ENCODE data around the gene AWAT2. TPM values are rescaled to one million over a fixed set of nuclear protein-coding genes. Genes with fewer than 3 reads are reported as not detected.

Gene AWAT2
- total RNA-seq, 3 donors from 2014 or later = not detected

DNA sequence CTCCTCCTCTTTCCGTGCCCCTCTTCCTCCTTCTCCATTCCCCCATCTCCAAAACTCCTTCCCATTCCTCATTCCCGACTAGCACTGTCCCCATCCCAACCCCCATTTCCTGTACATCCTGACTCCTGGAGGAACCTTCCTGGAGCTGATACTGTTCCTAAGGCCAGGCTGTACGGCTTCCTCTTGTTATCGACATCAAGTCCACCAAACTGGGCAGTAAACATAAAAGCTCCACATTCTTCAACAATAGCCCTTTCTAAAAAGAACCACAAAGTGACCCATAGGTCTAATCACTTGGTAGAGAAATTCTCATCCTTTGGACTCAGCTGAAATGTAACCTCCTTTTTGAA, 22.9 kb downstream of the AWAT2 start:
- intact Hi-C loops (cut with DNase I; ENCODE audit: low total_unique reads) = loop anchor here (5.0 kb wide), 1 partner anchor 765 kb away; no protein-coding TSS in a partner anchor
- Histone ChIP-seq H3K36me3 (no peaks in the 10 kb centered on the region), H3K4me3 (no peak overlapping the region), H3K9me3 (no peaks in the 10 kb centered on the region), H3K4me1 (no peaks in the 10 kb centered on the region), H3K27me3 (peaks cover 0 to 68% of the 10 kb centered on the region in 2 donors), H3K27ac (no peak overlapping the region)
- DNase-seq (ENCODE audit: low spot score in 2 of 2) = no peak
- no peak for TF ChIP-seq POLR2A (IDR thresholded peaks at IDR 0.05)
- no peak for TF ChIP-seq POLR2AphosphoS5 (IDR thresholded peaks at IDR 0.05)
- TF ChIP-seq, protein P1, sequence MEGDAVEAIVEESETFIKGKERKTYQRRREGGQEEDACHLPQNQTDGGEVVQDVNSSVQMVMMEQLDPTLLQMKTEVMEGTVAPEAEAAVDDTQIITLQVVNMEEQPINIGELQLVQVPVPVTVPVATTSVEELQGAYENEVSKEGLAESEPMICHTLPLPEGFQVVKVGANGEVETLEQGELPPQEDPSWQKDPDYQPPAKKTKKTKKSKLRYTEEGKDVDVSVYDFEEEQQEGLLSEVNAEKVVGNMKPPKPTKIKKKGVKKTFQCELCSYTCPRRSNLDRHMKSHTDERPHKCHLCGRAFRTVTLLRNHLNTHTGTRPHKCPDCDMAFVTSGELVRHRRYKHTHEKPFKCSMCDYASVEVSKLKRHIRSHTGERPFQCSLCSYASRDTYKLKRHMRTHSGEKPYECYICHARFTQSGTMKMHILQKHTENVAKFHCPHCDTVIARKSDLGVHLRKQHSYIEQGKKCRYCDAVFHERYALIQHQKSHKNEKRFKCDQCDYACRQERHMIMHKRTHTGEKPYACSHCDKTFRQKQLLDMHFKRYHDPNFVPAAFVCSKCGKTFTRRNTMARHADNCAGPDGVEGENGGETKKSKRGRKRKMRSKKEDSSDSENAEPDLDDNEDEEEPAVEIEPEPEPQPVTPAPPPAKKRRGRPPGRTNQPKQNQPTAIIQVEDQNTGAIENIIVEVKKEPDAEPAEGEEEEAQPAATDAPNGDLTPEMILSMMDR (IDR thresholded peaks at IDR 0.05) = no peak

DNA sequence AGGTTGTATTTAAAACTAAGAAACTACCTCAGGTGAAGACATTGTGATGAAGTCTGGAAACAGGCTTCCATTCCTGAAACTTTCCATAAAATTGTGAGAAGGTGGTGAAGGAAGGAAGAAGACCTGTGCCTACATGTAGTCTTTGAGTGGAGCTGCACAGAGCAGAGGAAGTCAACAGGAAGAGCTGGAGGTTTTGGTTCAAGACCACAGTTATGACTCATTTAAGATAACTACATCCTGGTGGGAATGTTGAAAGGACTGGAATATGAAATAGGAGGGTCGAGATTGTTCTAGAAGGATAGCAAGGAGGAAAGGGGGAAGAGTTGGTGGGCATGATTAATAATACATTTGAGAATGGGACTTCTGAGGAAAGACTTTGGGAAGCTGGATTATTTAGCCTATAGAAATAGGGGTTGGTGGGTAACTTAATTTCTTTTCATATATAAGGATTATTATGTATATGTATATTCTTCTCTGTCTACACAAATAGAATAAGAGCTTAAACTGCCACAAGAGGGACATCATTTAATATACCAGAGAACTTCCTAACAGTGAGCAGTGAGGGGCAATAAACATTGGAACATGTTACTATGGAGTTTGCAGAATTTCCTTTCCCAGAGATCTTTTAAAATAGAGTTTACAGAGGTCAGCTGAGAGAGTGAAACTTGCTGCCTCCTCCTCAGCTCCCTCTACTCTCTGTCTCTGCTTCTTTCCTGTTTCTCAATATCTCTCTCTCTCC, 23.5 kb downstream of the AWAT2 start:
- Histone ChIP-seq H3K4me1 (no peaks in the 10 kb centered on the region), H3K27ac (no peak overlapping the region), H3K9me3 (no peaks in the 10 kb centered on the region), H3K36me3 (no peaks in the 10 kb centered on the region), H3K27me3 (peaks cover 0 to 62% of the 10 kb centered on the region in 2 donors), H3K4me3 (no peak overlapping the region)
- DNase-seq (ENCODE audit: low spot score in 2 of 2) = no peak
- intact Hi-C loops (cut with DNase I; ENCODE audit: low total_unique reads) = loop anchor here (5.0 kb wide), 1 partner anchor 764 kb away; no protein-coding TSS in a partner anchor
- no peak for TF ChIP-seq POLR2AphosphoS5 (IDR thresholded peaks at IDR 0.05)
- TF ChIP-seq, protein P1 (IDR thresholded peaks at IDR 0.05) = no peak
- TF ChIP-seq POLR2A (IDR thresholded peaks at IDR 0.05) = no peak

DNA sequence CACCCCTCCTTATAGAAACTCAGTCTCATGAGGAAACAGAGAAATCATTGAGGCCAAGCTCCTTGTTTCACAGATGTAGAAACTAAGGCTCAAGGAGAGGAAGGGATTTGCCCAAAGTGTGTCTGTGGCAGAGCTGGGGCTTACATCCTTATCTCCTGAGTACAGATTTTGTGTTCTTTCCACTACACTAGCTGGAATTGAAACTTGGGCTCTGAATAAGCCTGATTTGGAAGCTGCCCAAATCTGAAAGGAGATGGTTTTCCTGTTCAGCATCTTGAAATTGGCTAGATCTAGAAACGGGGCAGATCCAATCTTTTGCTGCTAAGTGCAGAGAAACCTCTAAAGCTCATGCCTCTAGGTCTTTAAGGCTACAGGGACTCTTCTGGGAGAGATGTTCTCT, 24.3 kb downstream of the AWAT2 start:
- Histone ChIP-seq H3K9me3 (no peaks in the 10 kb centered on the region), H3K4me3 (no peak overlapping the region), H3K27me3 (peaks cover 0 to 54% of the 10 kb centered on the region in 2 donors), H3K27ac (no peak overlapping the region), H3K4me1 (no peaks in the 10 kb centered on the region), H3K36me3 (no peaks in the 10 kb centered on the region)
- intact Hi-C loops (cut with DNase I; ENCODE audit: low total_unique reads) = loop anchor here (5.0 kb wide), 1 partner anchor 763 kb away; no protein-coding TSS in a partner anchor
- no peak for TF ChIP-seq POLR2A (IDR thresholded peaks at IDR 0.05)
- TF ChIP-seq, protein P1 (IDR thresholded peaks at IDR 0.05) = no peak
- no peak for TF ChIP-seq POLR2AphosphoS5 (IDR thresholded peaks at IDR 0.05)
- DNase-seq (ENCODE audit: low spot score in 2 of 2) = no peak

DNA sequence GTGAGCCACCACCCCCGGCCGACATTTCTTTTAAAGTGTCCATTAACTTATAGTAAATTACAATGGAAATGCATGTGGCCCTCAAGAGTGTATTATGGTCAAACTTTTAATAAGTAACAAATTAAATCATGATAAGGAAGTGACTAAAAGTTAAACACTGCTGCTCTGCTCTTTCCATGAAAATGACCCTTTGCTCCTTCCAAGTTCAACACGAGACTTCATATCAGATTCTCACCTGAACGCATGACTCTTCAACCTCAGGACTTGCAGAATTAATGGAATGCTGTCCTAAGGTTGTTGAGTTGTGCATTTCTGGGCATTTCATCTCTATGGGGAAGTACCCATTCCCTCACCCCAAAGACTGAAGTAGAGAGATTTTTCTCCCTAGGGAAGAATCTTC, 27.1 kb downstream of the AWAT2 start:
- DNase-seq (ENCODE audit: low spot score in 2 of 2) = no peak
- H3K36me3 ChIP-seq = no peaks in the 10 kb centered on the region
- H3K27me3 ChIP-seq = peaks cover 0 to 32% of the 10 kb centered on the region in 2 donors
- no peaks in the 10 kb centered on the region for H3K4me1 ChIP-seq
- no peak overlapping the region for H3K27ac ChIP-seq
- peaks cover 0 to 8% of the 10 kb centered on the region in 2 donors for H3K9me3 ChIP-seq
- TF ChIP-seq, protein P1 (IDR thresholded peaks at IDR 0.05) = no peak
- no peak for TF ChIP-seq POLR2A (IDR thresholded peaks at IDR 0.05)
- TF ChIP-seq POLR2AphosphoS5 (IDR thresholded peaks at IDR 0.05) = no peak
- intact Hi-C loops (cut with DNase I; ENCODE audit: low total_unique reads) = no loop called here
- no peak overlapping the region for H3K4me3 ChIP-seq

DNA sequence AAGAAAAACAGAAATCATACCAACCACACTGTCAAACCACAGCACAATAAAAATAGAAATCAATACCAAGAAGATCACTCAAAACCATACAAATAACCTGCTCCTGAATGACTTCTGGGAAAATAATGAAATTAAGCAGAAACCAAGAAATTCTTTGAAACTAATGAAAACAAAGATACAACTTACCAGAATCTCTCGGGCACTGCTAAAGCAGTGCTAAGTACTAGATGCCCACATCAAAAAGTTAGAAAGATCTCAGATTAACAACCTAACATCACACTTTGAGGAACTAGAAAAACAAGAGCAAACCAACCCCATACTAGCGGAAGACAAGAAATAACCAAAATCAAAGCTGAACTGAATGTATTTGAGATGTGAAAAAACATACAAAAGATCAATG, 33.2 kb downstream of the AWAT2 start:
- intact Hi-C loops (cut with DNase I; ENCODE audit: low total_unique reads) = no loop called here
- Histone ChIP-seq H3K27ac (no peak overlapping the region), H3K4me1 (no peaks in the 10 kb centered on the region), H3K4me3 (no peak overlapping the region), H3K9me3 (peaks cover 0 to 9% of the 10 kb centered on the region in 2 donors), H3K36me3 (no peaks in the 10 kb centered on the region), H3K27me3 (peaks cover 0 to 41% of the 10 kb centered on the region in 2 donors)
- TF ChIP-seq, protein P1 (IDR thresholded peaks at IDR 0.05) = no peak
- TF ChIP-seq POLR2AphosphoS5 (IDR thresholded peaks at IDR 0.05) = no peak
- no peak for TF ChIP-seq POLR2A (IDR thresholded peaks at IDR 0.05)
- DNase-seq (ENCODE audit: low spot score in 2 of 2) = no peak

Measured in breast epithelium (tissue), 4 donors.